HepG2 (cell line): Measurements from ENCODE around the gene KIFC1. TPM values are rescaled to one million over a fixed set of nuclear protein-coding genes. Genes with fewer than 3 reads are reported as not detected.
A peak's percentile ranks its signal among the peaks of the same experiment; 100 is the strongest.

Source experiments
- GRHL1 ChIP-seq: sonication (generic); formaldehyde crosslinking; conservative IDR thresholded peaks from 2 replicates; pipeline ENCODE4 v1.8.0; 2022; ENCODE audit warnings: missing genetic modification reagents
- HHEX ChIP-seq: IDR thresholded peaks from 2 replicates; pipeline ENCODE4 v1.6.1; 2016; ENCODE audit warnings: control low read depth
- KLF9 ChIP-seq: IDR thresholded peaks from 2 replicates; pipeline ENCODE4 v1.6.1; 2016; ENCODE audit warnings: low read depth
- MAFG ChIP-seq: sonication (generic); formaldehyde crosslinking; IDR thresholded peaks from 2 replicates; pipeline ENCODE4 v1.5.1; 2020; ENCODE audit warnings: mild to moderate bottlenecking, missing genetic modification reagents
- MED13 ChIP-seq: sonication (generic); formaldehyde crosslinking; IDR thresholded peaks from 2 replicates; pipeline ENCODE4 v1.5.0; 2020; ENCODE audit warnings: missing genetic modification reagents
- NFIB ChIP-seq: sonication (generic); formaldehyde crosslinking; IDR thresholded peaks from 2 replicates; pipeline ENCODE4 v1.9.0; 2021; ENCODE audit warnings: missing genetic modification reagents, mild to moderate bottlenecking, borderline replicate concordance
- RAD51 ChIP-seq: fragments of 450-650 bp; IDR thresholded peaks from 2 replicates; pipeline ENCODE4 v1.6.1; 2016; ENCODE audit warnings: borderline replicate concordance
- ZNF142 ChIP-seq: sonication (generic); formaldehyde crosslinking; IDR thresholded peaks from 2 replicates; pipeline ENCODE4 v1.4.0; 2020; ENCODE audit warnings: missing genetic modification reagents
- ZNF225 ChIP-seq: sonication (generic); formaldehyde crosslinking; IDR thresholded peaks from 2 replicates; pipeline ENCODE4 v1.4.0; 2020; ENCODE audit warnings: mild to moderate bottlenecking, missing genetic modification reagents
- ZNF44 ChIP-seq: sonication (generic); formaldehyde crosslinking; IDR thresholded peaks from 2 replicates; pipeline ENCODE4 v1.5.1; 2020; ENCODE audit warnings: mild to moderate bottlenecking, missing genetic modification reagents
- ZNF605 ChIP-seq: sonication (generic); formaldehyde crosslinking; IDR thresholded peaks from 2 replicates; pipeline ENCODE4 v1.8.0; 2022; ENCODE audit warnings: mild to moderate bottlenecking, missing genetic modification reagents
- ZNF609 ChIP-seq: sonication (generic); formaldehyde crosslinking; IDR thresholded peaks from 2 replicates; pipeline ENCODE4 v1.4.0; 2020; ENCODE audit warnings: mild to moderate bottlenecking, missing genetic modification reagents, borderline replicate concordance
- ZNF7 ChIP-seq: IDR thresholded peaks from 2 replicates; pipeline ENCODE4 v1.6.1; 2016; ENCODE audit warnings: missing biosample characterization, missing genetic modification reagents
- ZNF761 ChIP-seq: sonication (generic); formaldehyde crosslinking; conservative IDR thresholded peaks from 2 replicates; pipeline ENCODE4 v1.4.0; 2020; ENCODE audit warnings: mild to moderate bottlenecking, missing genetic modification reagents
- ZNF83 ChIP-seq: sonication (generic); formaldehyde crosslinking; IDR thresholded peaks from 2 replicates; pipeline ENCODE4 v1.4.0; 2020; ENCODE audit warnings: missing genetic modification reagents, mild to moderate bottlenecking, borderline replicate concordance
- ZNF878 ChIP-seq: sonication (generic); formaldehyde crosslinking; IDR thresholded peaks from 2 replicates; pipeline ENCODE4 v1.8.1; 2023; ENCODE audit warnings: mild to moderate bottlenecking, missing genetic modification reagents, moderate library complexity
- polyA plus RNA-seq, 8 experiments: library from polyadenylated mRNA; depleted of rRNA in 3 of 8; stranded (reverse) in 7 of 8; unstranded in 1 of 8; fragments of >200 nt; fragmentation: Illumina TruSeq in 4 of 8; extraction: Trizol in 4 of 8; gene quantifications; 2 replicates each; pipeline versions ENCODE4 v1.2.1 to v1.2.3, GENCODE V29; 2011 to 2016; ENCODE audit warnings: low read depth in 4 of 8, missing spikeins in 1 of 8, mixed read lengths in 1 of 8; ENCODE audit not compliant: insufficient read depth in 1 of 8
- total RNA-seq, 5 experiments: library from RNA; depleted of rRNA; stranded (reverse); fragments of >200 nt; fragmentation: Illumina TruSeq; extraction: Trizol; gene quantifications; 2 replicates each; pipeline ENCODE4 v1.2.3, GENCODE V29; 2016; ENCODE audit warnings: low read depth in 1 of 5

Gene KIFC1
- total and polyA plus RNA-seq, 2 of the 13 experiments (the other 11 are each of a cell fraction or from before 2014, with no cell fraction given), result 25.0 to 45.5 TPM

GRCh38 chr6:33417903-33418689 is 26.5 kb downstream of the KIFC1 start, which contains the start of gene CUTA (continued):
- no peak for TF ChIP-seq GRHL1 (CRISPR knock-in tag)
- TF ChIP-seq RAD51, result peak; percentile 99
- TF ChIP-seq ZNF142 (CRISPR knock-in tag), result peak; percentile 48; the same call in 1 of the 2 replicates
- peak; percentile 4 for TF ChIP-seq KLF9
- no peak for TF ChIP-seq HHEX
- TF ChIP-seq MAFG, result no peak
- no peak; the same call in 1 of the 2 replicates for TF ChIP-seq ZNF225
- TF ChIP-seq ZNF605, result peak; percentile 85
- TF ChIP-seq ZNF44, result peak; percentile 97
- TF ChIP-seq MED13 (CRISPR knock-in tag), result peak; percentile 84
- 0 out of 2 replicates have a peak, but pooled peaks have one; percentile 28 for TF ChIP-seq ZNF609 (CRISPR knock-in tag)
- no peak for TF ChIP-seq ZNF7 (CRISPR knock-in tag)
- no peak; the same call in 1 of the 2 replicates for TF ChIP-seq ZNF878 (CRISPR knock-in tag)
- TF ChIP-seq ZNF761 (CRISPR knock-in tag), result peak; percentile 98
- no peak for TF ChIP-seq NFIB (CRISPR knock-in tag)
- TF ChIP-seq ZNF83 (CRISPR knock-in tag), result peak; percentile 93; the same call in 1 of the 2 replicates
